KBM-7 (cell line): ENCODE results near the gene PXMP2.
A peak's percentile ranks its signal among the peaks of the same experiment; 100 is the strongest.

Experiments used
- DNase-seq: peaks from one replicate; pipeline ENCODE4 v3.0.0-alpha.2; 2015
- in situ Hi-C: fragments of 300-500 bp; cut with MboI; formaldehyde crosslinking; loops from 2 replicates; pipeline ENCODE4 v1.14.3; 2020; ENCODE audit warnings: low sequenced_read_pairs, low pct_unique_long_range_greater_than_20kb, mixed read lengths

PXMP2 gene

DNA sequence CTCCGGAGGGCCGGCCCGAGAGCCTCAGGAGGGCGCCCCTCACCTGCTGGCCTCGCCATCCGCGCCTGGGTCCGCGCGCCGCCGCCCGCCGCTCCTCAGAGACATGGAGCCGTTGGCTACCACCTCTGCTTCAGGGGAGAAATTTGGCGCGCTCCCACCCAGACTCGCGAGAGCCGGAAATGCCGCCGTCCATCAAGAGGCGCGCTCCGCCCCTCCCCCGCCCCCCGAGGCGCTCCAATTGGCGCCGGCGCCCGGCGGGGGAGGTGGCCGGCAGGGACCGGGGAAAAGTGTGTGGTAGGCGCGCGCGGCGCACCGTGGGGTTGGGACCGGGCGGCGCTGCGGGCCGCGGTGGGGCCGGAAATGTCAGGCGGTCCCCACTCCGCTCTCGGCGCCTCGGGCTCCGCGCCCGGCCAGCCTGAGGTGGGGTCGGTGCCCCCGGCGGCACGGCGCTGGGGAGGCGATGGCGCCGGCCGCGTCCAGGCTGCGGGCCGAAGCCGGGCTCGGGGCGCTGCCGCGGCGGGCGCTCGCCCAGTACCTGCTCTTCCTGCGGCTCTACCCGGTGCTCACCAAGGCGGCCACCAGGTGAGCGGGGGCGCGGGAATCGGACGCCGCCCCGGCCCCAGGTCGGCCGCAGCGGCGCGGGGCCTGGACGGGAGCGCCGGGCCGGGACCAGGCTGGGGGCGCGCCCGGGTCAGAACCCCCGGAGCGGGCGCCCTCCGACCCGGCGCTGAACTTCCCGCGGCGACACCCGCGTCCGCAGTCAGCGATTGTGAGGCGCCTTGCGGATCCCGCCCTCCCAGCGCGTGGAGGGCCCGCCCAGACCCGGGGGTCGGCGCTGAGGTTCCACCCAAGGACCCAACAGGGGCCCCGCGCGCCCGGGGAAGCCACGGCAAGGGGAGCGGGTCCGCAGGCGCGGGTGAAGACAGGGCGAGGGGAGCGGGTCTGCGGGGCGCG is at the start of gene PXMP2, which contains the start of gene POLE:
TSS of gene PXMP2 (plus strand) at position 377 of the 954 bp plus-strand sequence. CDS start at position 461, 84 bp downstream.
TSS of gene POLE (minus strand) at position 132 of the 954 bp plus-strand sequence. CDS start at position 105, 27 bp downstream.
- peak; percentile 98 for DNase-seq
- in situ Hi-C loops: no loop called here

DNA sequence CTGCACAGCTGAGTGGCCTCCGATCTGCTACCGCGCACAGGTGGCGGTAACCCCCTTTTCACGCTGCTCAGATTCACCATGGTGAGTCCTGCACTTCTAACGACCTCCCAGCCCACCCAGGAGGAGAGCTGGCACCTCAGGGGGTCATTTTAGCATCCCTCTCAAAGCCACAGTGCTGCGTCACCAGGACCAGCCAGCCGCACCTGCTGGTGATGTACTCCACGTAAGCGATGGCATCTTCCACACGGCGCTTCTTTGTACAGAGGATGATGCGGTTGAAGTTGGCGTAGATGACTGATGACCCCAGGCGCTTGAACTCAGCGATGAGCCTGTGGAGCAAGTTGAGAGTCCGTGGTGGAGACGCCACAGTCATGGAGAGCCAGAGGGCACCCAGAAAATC is 49.6 kb upstream of the PXMP2 start:
- in situ Hi-C loops: no loop called here
- no peak for DNase-seq

DNA sequence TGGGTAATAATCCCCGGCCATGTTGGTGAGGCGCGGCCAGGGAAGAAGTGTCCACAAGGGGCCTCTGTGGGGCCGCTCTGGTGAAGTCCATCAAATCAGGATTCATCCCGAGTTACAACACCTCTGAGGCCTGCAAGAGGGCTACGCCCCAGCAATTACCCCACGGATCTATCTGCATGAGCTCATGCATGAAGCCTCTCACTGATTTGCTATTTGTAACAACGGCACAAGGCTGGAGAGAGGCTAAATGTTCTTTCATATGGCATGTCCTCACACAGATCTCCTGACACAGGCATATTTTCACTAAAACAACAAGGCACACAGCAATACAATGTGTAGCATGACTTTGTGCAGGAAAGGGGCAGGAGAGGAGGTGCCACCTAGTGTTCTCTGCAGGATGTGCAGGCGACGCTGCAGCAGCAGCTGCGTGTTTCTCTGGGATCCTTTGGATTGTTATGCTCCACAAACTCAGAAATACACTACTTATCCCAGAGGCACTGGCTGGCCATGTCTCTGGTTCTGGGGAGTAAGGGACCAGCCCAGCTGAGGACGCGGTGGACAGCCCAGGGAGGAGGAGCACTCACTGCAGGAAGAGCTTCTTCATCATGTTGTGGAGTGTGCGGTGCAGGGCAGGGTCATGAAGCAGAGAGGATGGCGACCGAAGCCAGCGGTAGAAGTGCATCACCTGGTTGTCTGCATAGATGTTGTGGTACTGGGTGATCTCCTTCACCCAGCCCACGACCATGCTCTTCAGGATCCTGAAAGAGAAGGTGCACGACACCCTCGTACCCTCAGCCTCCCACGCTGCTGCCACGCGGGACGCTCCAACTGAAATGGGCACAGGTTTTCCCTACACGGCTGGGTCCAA is 48.6 kb upstream of the PXMP2 start:
- in situ Hi-C loops: no loop called here
- DNase-seq: peak; percentile 42

DNA sequence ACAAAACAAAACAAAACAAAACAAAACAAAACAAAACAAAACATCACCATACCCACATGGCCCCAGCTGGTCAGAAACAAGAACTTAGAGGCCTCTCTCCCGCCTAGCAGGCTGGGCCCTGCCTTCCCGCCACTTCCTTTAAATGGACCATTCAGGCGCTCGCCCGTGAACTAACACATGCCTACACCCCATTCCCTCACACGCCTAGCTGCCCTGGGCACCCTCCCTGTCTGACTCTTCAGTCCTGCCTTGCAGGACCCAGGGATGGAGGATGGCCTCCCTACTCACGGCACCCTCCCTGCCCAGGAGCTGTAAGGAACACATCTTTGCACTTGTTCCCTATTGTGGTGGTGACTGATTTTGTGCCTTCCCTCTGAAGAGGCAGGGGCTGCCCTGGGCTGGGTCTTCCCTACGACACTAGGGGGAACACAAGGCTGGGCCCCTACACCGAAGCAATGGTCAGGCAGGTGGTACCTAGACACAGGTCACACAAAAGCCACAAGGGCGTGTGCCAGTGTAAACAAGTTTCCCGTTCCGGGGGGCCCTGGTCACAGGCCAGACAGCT is 47.3 kb upstream of the PXMP2 start:
- in situ Hi-C loops: no loop called here
- no peak for DNase-seq

DNA sequence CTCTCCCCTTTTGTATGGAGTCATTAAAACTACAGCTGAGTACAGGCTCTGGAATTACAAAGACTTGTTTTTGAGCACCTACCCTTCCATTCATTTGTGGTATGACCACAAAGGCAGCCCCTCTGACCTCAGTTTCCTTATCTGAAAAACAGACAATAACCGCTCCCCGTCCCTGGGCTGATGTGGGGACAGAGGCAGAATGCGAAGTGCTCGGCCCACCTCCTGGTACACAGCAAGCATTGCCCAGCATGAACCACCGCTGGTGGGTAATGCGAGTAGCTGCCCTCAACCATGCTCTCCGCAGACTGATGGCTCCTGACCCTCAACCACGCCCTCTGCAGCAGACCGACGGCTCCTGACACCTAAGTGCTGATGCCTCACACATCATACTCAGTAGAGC is 46.5 kb upstream of the PXMP2 start:
- no peak for DNase-seq
- in situ Hi-C loops: no loop called here

DNA sequence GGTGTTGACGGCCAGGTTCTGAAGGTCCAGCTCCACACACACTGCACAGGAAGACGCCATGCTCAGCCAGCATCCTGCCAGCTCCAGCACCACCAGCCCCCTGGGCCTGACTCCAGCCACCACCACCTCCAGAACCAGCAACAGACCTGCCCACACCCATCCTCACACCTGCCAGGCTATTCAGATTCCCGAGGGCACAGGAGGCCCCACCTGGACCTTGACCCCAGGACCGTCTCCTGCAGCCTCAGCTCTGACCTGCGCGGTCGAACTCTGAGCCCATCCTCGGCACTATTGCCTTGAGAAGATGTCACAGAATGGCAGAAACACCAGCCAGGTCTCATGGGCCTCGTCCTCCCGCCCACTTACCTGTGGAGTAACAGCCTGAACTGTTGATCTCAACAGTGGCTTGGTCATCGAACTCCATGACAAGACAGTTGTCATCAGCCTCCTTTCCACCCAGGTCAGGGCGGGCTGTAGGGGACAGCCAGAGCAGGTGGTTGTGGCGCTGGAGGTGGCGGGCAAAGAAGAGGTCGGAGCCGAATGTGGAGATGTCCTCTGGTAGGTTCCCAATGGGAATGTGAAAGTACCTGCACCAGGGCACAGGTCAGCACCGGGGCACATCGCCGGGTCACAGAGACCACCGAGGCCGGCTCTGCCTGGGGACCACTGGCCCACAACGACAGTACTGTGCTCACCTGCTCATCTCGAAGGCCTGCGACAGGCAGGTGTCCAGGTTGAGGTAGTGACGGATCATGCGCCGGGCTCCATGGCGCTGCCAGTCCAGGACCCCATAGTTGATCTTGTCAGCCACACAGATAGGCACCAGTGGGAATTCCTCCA is 45.4 kb upstream of the PXMP2 start:
- in situ Hi-C loops: no loop called here
- no peak for DNase-seq

DNA sequence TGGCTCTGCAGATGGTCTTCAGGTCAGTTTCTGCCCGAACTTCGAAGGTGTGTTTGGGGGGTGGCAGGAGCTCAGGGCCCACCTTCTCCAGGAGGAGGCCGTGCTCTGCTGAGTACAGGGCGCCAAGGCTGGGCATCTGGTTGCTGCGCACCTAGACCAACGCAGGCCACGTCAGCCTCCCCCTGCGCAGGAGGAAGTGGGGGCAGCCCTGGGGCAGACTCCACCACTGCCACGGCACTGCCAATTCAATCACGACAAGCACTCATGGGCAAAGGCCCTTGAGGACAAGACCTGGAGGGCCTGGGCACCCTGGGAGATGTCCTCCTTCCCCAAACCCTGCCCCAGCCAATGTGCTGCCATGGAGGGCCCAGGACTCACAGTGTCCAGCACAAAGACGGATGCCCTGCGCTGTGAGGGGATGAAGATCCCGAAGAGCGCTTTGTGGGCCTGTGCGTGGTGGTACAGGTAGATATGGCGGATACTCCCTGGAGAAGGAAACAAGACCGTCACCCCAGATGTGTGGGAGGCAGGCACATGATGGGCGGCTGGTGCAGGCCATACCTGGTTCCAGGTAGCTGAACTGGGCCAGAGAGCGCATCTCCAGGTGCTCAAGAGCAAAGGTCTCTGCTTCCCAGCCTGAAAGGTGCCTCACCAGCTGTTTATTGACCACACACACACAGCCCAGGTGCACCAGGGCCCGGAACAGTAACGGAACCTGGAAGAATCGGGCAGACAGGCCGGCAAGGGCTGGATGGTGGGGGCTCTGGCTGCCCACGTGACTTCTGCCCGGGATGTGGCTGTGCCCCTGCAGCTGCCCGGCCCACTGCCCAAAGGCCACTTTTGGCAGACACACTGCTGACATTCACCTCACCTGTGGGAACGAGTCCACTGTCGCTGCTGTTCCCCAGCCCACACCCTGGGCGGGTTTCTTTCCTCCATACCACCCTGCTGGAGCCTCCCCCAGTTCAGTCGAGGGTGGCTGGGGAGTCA is 44.2 kb upstream of the PXMP2 start:
- in situ Hi-C loops: no loop called here
- no peak for DNase-seq

DNA sequence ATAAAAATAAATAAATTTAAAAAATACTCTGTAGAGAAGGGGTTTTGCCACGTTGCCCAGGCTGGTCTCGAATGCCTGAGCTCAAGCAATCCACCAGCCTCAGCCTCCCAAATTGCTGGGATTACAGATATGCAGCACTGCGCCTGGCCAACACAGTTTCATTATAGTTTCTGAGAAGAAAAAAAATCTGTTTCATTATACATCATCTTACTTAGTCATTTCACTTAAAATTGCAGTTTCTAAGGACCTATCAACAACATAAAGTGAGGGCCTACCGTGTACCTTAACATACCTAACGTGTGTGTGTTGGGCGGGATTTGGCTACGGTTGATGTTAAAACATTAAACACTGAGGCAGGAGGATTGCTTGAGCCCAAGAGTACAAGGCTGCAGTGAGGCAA is 40.5 kb upstream of the PXMP2 start:
- no peak for DNase-seq
- in situ Hi-C loops: no loop called here

DNA sequence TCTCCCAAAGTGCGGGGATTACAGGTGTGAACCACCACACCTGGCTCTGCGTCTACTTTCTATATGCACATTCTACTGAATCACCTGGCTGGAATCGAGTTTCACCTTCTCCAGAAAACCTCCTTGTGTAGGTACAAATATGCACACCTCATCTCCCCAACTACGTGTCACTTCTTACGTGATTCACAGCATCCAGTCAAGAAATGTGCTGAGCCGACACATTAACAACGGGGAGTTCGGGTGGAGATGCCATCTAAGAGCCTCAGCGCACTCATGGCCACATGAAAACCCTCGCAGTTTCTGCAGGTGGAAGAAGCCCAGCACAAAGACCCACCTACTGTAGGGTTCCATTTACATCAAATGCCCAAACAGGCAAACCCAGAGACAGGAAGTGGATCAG is 39.5 kb upstream of the PXMP2 start:
- in situ Hi-C loops: no loop called here
- DNase-seq: no peak

DNA sequence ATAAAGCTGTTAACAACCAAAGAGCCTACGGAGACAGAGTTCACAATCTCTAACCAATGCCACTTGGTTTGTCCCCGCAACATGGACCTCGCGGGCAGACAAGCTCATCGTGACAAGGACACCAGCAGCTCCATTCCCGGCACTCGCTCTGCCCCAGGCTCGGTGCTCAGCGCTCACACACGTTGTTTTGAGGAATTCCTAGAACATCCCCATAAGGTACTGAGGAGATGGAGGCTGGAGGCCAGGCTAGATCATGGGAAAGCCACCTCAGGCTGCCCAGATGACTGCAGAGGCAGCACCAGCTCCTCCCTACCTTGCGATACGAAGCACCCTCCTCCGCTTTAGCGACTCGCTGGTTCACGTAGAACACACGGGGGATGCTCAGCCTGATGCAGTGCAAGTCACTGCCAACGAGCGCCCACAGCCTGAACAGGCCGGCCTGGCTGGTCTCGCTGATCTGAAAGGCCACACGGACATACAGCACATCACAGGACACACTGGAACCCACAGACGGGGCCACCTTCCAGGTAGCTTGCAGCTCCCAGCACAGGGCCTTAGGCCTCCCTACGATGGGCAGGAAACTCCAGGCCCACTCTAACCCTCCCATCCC is 38.7 kb upstream of the PXMP2 start:
- no peak for DNase-seq
- in situ Hi-C loops: no loop called here

DNA sequence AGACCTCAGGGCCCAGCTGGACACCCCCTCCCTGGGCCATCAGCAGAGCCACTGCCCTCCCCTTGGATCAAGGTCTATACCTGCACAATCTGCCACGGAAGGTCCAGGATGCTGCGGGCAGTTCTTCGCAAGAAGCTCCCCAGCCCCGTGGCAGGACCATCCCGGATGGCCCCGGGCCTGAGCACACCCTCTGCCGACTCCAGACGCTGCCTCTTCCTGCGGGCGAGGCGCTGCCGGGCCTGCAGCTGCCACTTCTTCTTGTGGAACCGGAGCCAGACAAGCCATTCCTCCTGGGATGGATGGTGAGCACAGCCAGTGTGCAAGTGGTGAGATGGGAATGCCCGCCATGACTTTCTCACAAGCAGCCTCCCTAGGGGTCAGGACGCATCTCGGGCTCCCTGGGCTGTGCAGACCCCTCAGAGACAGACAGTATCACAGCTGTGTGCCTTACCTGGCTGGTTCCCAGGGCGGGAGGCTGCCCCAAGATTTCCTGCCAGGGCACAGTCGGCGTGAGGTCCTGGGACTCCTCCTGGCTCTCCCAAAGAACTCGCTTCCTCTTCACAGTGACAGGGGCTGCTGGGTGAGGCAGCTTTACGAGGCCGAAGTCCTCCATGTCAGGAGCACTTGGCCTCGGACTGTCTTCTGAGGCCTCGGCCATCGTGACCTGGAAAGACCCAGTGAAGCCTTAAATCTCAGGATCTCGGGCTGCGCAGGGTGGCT is 38.0 kb upstream of the PXMP2 start:
- no peak for DNase-seq
- in situ Hi-C loops: no loop called here

DNA sequence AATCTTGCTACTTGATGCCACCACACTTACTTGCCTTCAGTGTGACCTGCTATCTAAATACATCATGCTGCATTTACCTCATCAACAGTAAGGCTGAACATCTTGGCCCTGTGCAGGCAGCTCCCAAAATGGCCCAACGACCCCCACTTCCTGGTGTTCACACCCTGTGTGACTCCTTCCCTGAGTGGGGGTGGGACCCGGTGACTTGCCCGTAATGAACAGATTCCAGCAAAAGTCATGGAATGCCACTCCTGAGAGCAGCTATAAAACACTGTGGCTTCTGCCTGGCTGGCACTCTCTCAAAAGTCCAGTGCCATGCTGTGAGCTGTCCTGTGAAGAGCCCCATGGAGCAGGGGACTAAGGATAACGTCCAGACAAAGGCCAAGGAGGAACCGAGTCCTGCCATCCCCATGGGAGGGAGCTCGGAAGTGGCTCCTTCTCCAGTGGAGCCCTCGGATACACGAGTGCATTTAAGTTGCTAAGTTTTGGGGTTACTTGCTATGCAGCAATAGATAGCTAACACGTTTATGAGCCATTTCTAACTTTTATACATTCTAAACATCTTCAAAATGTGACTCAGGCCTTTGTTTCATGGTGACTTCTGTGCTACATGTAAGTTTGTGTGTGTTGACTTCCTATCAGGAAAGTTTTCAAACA is 35.8 kb upstream of the PXMP2 start:
- in situ Hi-C loops: no loop called here

DNA sequence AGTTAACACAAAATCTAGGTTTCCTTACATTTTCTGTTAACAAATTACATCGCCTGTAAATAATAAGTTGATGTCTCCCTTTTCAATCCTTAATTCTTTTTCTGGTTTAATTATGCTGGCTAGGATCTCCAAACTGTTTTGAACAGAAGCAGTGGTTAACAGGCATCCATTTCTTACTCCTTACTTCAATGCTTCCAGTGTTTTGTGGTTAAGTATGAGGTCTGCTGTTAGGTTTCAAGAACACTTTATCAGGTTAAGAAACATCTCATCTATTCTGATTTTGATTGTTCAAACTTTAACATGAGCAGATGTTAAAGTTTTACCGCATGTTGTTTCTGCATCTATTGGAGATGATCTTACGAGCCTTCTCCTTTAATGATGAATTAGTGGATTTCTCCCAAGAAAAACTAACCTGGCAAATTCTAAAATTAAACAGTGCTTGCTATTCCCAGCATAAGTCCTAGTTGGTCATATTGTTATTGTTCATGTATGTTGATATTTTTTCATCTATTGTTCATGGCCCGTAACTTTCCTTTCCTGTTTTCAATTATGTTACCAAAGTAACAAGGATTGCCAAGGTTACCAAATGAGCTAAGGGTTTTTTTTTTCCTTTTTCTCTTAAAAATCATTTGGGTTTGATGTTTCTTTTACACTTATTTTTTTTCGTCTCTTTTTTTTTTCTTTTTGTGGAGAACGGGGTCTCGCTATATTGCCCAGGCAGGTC is 33.7 kb upstream of the PXMP2 start:
- in situ Hi-C loops: no loop called here
- DNase-seq: no peak

More for the DNA sequence above, 35.8 kb upstream of the PXMP2 start:
- DNase-seq: no peak

DNA sequence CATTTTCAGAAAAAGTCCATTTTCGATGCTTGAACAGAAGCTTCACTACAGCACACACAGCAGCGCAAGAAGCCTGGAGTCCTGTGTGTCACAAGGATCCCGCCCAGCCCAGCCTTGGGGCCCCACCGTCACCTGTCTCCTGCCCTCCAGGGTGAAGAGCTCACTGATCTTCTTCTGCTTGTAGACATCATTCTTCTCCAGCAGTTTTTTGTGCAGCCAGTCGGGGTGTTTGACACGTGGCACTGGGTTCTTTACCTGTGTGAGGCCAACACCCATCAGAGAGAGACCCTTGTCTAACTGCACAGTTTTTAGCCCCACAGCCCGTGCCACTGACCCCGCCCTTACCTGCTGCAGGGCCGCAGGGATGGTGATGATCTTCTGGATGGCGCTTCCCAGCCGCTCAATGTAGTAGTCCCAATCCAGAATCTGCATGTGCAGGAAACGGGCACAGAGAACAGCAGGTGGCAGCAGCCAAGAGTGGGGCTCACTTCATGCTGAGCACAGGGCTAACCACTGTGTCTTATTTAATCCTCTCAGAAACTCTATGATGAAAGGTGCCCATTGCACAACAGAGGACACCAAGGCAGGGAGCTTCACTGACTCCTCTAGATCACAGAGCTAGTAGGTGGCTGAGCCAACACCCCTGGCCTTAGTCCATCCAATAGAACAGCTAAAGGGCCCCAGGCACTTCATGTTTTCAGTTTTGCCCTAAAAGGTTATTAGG is 30.2 kb upstream of the PXMP2 start:
- in situ Hi-C loops: no loop called here
- DNase-seq: no peak
